ENCODE results near the gene FAM9A.
"Not testable (repeated sequence)": the region's sequence is repeated elsewhere in the genome, so short reads cannot be mapped to it uniquely, and the experiment has no call there.

The FAM9A gene

GRCh38 chrX:8782595-8782994 lies 18.6 kb downstream of the FAM9A start:
- TF ChIP-seq CTCF (IDR thresholded peaks at IDR 0.05; ENCODE audit: low read depth, low read length): no peak
- H3K36me3 ChIP-seq: no peaks in the 10 kb centered on the region
- no peak overlapping the region for H3K27ac ChIP-seq
- H3K9me3 ChIP-seq (ENCODE audit: severe bottlenecking): no peaks in the 10 kb centered on the region
- no peak overlapping the region for H3K4me3 ChIP-seq (ENCODE audit: low read depth, low read length)
- DNase-seq: no peak
- peaks cover 2% of the 10 kb centered on the region for H3K27me3 ChIP-seq (ENCODE audit: insufficient read depth, low read depth, severe bottlenecking)

- H3K27me3 ChIP-seq (ENCODE audit: insufficient read depth, low read depth, severe bottlenecking); H3K27ac ChIP-seq; H3K36me3 ChIP-seq; H3K9me3 ChIP-seq (ENCODE audit: severe bottlenecking); DNase-seq; H3K4me3 ChIP-seq (ENCODE audit: low read depth, low read length): not testable (repeated sequence)
Observed at GRCh38 chrX:8781921-8782320, 19.3 kb downstream of the FAM9A start.

GRCh38 chrX:8773117-8773516 lies 28.1 kb downstream of the FAM9A start:
- no peak for DNase-seq
- no peak for TF ChIP-seq CTCF (IDR thresholded peaks at IDR 0.05; ENCODE audit: low read depth, low read length)
- Histone ChIP-seq H3K9me3 (ENCODE audit: severe bottlenecking) (no peaks in the 10 kb centered on the region), H3K4me3 (ENCODE audit: low read depth, low read length) (no peak overlapping the region), H3K27me3 (ENCODE audit: insufficient read depth, low read depth, severe bottlenecking) (peaks cover 14% of the 10 kb centered on the region), H3K36me3 (no peaks in the 10 kb centered on the region), H3K27ac (no peak overlapping the region)

- Histone ChIP-seq H3K27ac (no peak overlapping the region), H3K27me3 (ENCODE audit: insufficient read depth, low read depth, severe bottlenecking) (peaks cover 6% of the 10 kb centered on the region), H3K4me3 (ENCODE audit: low read depth, low read length) (no peak overlapping the region), H3K36me3 (no peaks in the 10 kb centered on the region), H3K9me3 (ENCODE audit: severe bottlenecking) (no peaks in the 10 kb centered on the region)
- no peak for TF ChIP-seq CTCF (IDR thresholded peaks at IDR 0.05; ENCODE audit: low read depth, low read length)
- no peak for DNase-seq
Observed at GRCh38 chrX:8760021-8760420, 41.2 kb downstream of the FAM9A start.

- not testable (repeated sequence) for DNase-seq; H3K36me3 ChIP-seq; H3K27ac ChIP-seq; H3K4me3 ChIP-seq (ENCODE audit: low read depth, low read length); H3K27me3 ChIP-seq (ENCODE audit: insufficient read depth, low read depth, severe bottlenecking); H3K9me3 ChIP-seq (ENCODE audit: severe bottlenecking)
Observed at GRCh38 chrX:8758706-8759105, 42.5 kb downstream of the FAM9A start.

GRCh38 chrX:8757609-8758389 lies 43.4 kb downstream of the FAM9A start:
- DNase-seq; H3K36me3 ChIP-seq; H3K9me3 ChIP-seq (ENCODE audit: severe bottlenecking); H3K4me3 ChIP-seq (ENCODE audit: low read depth, low read length); H3K27ac ChIP-seq; H3K27me3 ChIP-seq (ENCODE audit: insufficient read depth, low read depth, severe bottlenecking): not testable (repeated sequence)

- DNase-seq: no peak
- no peaks in the 10 kb centered on the region for H3K9me3 ChIP-seq (ENCODE audit: severe bottlenecking)
- peaks cover 12% of the 10 kb centered on the region for H3K27me3 ChIP-seq (ENCODE audit: insufficient read depth, low read depth, severe bottlenecking)
- no peak overlapping the region for H3K4me3 ChIP-seq (ENCODE audit: low read depth, low read length)
- no peak for TF ChIP-seq CTCF (IDR thresholded peaks at IDR 0.05; ENCODE audit: low read depth, low read length)
- no peak overlapping the region for H3K27ac ChIP-seq
- no peaks in the 10 kb centered on the region for H3K36me3 ChIP-seq
Observed at GRCh38 chrX:8755813-8756212, 45.4 kb downstream of the FAM9A start.

All from WERI-Rb-1 (cell line).